Erythroblast (primary cell): ENCODE data around the gene SMAD6.

Experiments used
- GATA1 ChIP-seq: IDR thresholded peaks from 2 replicates; pipeline ENCODE4 v1.6.1; 2011; ENCODE audit warnings: low read depth, mild to moderate bottlenecking, control low read depth, low read length, moderate library complexity
- POLR2A ChIP-seq: IDR thresholded peaks from 2 replicates; pipeline ENCODE4 v1.6.1; 2011; ENCODE audit warnings: mild to moderate bottlenecking, low read length

DNA sequence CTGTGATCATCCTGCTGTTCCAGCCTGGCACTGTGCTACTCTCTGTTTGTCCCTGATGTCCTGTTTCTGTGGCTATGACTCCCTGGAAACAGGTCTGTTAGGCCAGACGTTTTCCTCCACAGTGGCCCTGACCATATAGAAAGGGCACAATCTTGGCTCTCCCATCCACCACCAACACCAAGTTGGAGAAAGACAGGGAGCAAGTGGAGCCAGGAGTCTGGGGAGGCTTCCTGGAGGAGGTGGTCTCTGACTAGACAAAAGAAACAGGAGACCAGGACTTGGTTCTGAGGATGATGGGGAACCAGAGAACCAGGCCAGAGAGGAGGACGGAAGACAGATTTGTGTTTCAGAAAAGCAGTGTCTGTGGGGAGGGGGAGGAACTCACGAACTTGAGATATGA, 49.2 kb upstream of the SMAD6 start:
- TF ChIP-seq POLR2A (no peak), GATA1 (no peak)
